Astrocyte (in vitro differentiated cells and primary cell): ENCODE data around the gene CREB3L1.

Experiments used
- CTCF ChIP-seq: IDR thresholded peaks from 2 replicates; pipeline ENCODE4 v1.5.1; 2011; ENCODE audit warnings: low read depth, mild to moderate bottlenecking, inconsistent platforms, low read length, moderate library complexity; ENCODE audit not compliant: insufficient read depth
- EZH2 ChIP-seq: IDR thresholded peaks from 2 replicates; pipeline ENCODE4 v1.6.1; 2012; ENCODE audit warnings: mild to moderate bottlenecking, low read length, inconsistent platforms; ENCODE audit not compliant: insufficient read depth

GRCh38 chr11:46338636-46338987 is 61.1 kb downstream of the CREB3L1 start:
- no peak for TF ChIP-seq CTCF
- TF ChIP-seq EZH2: no peak
